Activated CD4-positive, alpha-beta T cell treated with anti-CD3 and anti-CD28 coated beads, Interleukin-2, Interleukin-4, amounts not matched to agents 100 ng/mL and 50 ng/mL, durations not matched to agents 16 hours and 8 hours (primary cell): ENCODE results near the gene CYP27C1.

Experiments used
- DNase-seq: peaks from one replicate; pipeline ENCODE4 v3.0.0-alpha.2; 2020; ENCODE audit warnings: low spot score

Gene CYP27C1

DNA sequence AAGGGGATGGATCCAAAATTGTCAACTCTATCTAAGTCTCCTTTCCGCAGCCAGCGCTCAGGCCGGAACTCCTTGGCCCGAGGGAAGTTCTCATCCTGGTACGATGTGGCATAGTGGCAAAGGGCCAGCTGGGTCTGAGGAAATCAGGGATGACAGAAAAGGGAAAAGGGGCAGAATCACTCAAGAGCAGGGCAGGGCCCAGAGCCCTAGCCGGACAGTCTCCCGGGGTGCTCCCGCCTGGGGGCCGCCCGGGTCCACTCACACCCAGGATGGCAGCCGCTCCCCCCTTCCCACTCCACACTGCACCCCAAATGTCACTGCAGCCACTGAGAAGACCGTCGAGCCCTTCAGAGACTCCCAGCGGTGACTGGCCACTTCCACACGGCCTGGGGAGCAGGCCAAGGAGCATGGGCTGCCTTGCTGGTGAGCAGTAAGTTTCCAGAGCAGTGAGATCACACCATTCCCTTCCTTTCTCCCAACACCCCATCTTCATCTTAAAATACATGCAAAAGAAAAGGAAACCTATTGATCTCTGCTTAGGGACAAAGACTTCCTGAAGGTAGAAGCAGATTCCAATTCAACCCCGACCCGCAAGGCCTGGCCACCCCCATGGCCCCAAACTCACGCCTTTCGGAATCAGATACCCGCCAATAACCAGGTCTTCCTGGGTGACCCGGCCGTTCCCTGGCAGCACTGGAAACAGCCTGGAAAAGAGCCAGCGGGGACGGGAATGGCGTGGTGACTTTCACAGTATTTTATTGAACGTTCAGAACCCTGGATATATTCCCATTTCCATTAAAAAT lies 26.7 kb downstream of the CYP27C1 start:
- no peak for DNase-seq

DNA sequence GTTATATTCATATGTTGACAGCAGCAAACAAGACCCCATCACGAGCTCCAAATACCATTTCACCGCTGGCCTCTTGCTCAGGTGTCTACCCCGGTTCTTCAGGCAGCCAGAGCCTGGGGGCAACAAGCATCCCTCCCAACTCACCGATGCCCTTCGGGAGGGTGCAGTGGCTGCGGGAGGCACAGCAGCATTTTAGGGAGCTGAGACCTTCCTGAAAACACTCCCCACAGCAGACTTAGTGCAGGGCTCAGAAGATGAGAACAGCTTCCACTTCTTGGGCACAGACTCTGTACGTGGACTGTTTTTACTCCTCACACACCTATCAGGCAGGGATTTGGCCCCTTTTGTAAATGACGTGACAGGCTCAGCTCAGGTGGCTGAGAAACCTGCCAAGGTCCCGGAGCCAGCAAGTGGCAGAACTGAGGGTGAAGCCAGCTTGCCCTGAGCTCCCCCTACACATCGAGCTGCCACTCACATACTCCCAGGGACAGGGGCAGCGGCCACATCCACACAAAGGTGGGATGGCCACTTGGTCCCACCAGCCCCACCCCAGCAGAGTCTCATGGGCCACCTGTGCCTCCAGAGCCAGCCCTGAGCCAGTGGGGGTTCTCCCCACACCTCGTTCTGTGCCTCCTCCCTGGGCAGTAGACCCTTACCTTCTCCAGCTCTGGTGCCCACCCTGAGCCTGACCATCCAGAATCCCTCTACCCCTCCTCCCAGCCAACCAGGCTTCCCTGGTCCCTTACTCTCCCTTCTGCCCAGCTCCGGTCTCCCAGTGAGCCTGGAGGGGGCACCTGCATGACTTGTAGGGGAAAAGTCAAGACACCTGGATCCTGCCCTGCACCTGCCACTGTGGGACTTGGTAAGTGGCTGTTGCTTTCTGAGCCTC lies 28.5 kb downstream of the CYP27C1 start:
- no peak for DNase-seq

DNA sequence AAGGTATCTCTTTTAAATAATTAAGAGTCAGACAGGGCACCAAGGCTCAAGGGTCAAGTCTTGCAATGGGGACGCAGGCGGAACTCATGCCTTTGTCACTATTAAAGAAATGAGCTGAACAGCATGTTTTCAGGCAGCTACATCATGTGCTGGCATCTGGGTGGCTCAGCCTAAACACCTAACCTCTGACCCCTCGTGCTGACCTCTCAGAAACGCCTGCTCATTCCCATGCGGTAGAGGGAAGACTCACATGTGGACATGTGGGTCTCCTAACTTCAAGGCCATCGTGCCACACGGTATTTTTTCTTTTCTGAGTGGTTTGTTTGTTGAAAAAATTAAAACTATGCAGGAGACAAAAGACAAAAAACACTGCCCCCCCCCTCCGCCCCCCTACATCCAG lies 31.3 kb downstream of the CYP27C1 start:
- no peak for DNase-seq

DNA sequence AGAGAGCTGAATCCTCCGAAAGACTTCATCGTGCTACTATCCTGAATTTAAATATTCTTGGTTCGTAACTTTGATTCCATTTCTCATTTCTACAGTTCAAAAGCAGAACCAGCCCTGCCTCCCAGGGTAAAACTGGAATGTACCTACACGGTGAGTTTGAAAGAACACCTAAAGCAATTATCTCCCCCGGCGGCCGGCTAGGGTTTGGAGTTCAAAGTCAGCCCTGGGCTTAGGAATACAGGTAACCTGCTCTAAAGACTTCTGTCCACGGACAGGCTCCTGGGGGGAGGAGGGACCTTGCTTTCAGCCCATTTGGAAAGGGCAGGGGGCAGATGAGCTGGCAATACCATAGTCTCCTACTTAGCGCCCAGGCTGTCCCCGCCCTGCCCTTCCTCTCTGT lies 32.3 kb downstream of the CYP27C1 start:
- DNase-seq = no peak

DNA sequence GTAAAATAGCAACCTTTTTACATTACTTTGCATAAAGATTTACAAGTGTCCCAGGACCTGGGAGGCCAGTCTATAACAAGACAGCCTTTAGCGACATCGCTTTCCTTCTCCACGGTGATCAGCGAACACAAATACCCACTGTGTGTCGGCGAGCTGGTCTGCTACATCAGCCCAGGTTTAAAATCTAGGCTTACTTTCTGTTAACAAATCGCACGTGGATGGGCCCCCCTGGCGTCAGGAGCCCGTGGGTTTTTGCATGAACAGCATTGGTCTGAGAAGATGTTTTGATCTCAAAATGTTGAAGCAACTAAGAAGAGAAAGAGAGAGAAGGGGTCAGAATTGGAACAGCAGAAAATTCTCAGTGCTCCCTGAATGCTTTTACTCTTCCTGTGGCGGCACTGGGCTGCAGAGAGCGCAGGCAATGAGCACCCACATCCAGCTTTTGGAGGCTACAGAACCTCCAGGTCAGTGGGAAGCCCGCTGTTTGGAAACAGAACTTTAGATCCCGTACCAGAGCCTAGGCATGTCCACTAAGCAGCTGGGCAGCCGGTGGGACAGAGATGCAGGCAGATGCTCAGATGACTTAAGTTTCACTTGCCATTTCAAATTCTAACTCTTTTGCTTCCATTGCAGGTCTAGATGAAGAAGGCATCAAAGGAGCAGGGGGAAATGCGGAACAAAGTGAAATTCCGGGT lies 32.9 kb downstream of the CYP27C1 start:
- DNase-seq = no peak

DNA sequence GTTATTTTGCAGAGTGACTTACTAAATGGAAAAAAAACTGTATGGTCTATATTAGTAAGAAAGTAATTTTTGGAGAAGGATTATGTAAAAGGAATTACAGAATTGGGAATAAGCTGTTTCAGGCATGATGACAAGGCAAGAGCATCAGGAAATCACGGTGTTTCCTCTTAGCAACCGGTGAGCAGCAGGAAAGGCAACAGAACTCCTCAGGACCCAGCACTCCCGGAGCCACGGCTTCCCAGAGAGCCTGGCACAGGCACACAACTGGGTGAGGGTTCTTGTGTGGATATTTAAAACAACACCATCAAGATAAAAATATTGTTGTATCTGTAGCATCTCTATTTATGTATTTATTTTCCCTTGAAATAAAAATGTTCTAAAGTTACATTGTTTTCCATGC lies 34.4 kb downstream of the CYP27C1 start:
- DNase-seq = no peak

DNA sequence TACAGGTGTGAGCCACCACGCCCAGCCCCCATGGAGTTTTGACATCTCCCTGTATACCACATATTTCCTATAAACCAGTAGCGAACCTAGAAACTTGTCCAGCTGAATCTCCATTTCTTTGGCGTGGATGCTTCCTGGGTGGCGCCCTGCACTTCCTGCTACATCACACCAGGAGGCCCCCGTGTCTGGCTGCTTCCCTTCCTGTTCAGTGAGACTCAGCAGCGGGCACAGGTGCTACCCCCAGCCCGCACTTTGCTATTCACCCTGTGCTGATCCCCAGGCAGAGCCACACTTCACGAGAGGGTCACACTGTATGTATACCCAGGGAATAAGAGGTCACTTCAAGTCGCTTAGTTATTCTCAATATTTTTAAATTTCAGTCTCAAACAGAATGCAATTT lies 35.0 kb downstream of the CYP27C1 start:
- no peak for DNase-seq

DNA sequence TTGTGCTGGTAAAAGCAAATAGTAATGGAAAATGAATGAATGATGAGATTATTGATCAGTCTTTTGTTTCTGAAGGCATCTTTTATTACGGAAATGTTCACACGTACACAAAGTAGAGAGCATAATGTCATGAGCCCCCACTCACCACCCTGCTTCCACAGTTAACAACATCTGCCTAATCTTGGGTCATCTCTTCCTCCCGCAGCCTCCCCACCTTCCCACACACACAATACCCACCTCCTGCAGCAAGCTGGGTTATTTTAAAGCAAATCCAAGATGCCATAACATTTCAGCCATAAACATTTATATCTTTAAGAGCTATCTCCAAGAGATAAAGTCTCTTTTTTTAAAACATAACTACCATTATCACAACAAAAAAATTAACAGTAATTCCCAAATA lies 36.3 kb downstream of the CYP27C1 start:
- DNase-seq = no peak

DNA sequence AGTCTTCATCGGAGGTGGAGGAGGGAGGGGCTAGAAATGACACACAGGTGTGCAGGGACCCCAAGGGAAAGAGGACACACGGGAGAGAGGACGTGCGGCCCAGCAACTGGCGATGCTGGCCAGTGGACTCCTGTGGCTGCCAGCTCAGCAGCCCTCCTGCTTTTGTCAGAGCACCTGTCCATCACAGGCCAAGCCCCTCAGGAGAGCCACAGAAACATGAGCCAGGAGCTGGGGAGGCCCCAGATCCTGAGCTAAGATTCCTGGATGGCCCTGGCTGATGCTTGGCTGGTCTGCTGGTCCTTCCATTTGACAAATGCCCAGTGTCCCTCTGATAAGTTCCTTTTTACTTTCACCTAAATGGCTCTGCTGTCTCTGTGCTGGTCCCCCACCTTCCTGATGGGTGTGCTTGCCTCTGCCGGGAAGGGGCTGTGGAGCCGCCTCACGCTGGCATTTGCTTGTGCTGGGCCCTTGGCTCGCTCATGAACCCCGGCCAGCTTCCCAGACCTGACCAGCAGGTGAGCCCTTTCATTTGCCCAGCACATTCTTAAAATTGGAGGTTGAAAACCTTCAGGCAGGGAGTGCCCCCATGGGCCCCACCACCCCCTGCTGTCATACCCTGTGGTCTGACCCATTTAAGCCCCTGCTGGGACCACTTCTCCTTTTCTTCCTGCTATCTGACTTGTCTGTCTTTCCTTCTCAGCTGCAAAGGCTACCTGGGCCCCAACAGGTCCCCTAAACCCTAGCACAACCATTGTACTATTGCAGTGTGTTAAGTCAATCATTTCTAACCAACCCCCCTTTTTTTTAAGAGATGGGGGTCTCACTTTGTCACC lies 37.3 kb downstream of the CYP27C1 start:
- no peak for DNase-seq

DNA sequence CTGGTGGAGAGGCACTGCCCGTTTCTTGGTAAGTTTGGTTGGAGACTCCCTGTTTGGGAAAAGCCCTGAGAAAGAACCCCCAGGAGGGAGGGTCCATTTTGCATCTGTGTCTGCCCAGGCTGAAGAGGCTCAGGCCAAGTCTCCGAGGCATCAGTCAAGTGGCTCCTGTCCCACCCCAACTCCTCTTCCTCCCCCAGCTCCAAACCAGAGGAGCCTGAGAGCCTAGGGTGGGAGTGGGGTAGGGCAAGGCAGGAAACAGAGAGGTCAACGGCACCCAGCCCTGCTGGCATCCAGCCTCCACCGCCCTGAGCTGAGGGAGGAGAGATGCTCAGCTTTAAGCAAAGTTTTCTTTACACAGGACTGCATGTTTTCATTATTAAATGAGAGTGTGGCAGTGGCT lies 38.2 kb downstream of the CYP27C1 start:
- DNase-seq = no peak

DNA sequence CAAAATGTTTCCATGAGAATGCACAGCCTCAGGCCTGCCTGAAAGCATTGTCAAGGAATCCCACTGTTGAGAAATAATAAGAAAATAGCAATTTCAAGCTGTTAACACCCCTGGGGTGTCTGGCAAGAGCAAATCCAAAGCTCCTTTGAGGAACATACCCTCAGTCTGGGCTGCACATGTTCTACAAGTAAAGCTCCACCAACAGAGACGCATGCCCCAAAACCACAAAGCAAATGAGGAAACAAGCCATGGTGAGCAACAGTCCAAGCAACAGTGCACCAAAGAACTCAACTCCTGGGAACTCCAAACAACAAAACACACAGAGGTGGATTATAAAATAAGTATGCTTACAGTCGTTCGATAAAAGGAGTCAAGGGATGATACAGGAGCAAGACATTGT lies 40.3 kb downstream of the CYP27C1 start:
- no peak for DNase-seq

DNA sequence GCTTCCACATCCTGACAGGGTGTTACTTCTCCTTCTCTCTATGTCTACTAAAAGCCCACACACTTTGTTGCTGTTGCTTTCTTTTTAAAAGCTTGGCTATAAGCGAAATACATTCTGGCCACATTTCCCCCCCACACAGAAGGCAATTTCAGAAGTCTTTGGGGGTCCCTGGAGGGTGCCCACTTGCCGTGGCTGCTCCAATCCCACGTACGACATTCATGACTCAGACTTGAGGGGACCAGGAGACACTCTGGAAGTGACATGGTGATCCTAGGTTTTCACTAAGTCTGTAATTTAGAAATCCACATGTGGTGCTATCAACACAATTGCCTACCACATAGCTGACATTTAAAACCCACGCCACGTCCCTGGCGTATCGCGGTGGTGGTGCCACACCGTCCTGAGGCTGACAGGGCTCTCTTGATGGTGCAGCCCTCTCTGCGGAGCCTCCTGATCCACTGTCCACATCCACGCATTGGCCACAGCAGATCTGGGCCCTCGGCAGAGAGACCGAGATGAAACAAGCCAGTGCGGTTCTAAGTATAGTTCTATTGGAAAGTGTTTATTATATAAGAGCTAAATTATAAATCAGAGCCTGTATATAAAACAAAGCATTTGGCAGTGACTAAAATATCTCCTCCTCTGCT lies 42.4 kb downstream of the CYP27C1 start:
- DNase-seq = no peak

DNA sequence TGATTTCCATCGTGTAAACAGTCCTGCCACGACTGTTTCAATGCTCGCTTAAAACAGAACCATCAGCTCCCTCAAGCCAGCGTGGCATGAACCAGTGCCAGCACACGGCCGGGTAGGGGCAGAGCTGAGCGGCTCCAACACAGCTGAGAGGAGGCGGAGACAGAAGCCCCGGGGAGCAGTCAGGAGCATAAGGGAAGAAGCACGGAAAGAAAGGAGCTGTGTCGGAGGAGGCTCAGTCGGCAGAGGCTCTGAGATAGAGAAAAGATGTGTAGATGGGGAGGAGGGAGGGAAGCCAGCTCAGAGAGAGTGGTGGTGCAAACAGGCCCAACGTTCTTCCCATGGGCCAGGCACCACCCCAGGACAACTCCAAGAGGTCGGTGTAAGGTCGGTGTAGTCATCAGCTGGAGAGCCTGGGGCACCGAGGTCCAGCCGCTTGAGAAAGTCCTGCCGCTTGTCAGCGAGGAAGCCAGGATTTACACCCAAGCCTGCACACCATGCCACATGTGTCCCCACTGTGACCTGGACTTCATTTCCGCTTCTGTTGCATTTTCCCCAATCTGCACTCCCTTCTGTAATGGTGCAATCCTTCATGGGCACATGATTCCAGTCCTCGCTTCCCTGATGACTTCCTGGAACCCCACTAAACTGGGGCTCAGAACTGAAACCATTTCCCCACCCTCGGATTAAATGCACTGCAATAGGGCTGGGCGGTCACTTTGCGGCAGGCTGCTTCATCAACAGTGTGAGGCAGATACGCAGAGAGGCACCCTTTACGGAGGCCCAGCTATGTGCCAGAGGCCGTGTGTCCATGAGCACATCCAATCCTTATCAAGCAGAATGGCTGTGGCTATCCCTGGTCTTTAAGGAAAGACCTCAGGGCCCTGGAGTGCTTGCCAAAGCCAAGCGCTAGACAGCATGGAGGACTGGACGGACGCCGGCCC lies 43.5 kb downstream of the CYP27C1 start:
- DNase-seq = no peak

DNA sequence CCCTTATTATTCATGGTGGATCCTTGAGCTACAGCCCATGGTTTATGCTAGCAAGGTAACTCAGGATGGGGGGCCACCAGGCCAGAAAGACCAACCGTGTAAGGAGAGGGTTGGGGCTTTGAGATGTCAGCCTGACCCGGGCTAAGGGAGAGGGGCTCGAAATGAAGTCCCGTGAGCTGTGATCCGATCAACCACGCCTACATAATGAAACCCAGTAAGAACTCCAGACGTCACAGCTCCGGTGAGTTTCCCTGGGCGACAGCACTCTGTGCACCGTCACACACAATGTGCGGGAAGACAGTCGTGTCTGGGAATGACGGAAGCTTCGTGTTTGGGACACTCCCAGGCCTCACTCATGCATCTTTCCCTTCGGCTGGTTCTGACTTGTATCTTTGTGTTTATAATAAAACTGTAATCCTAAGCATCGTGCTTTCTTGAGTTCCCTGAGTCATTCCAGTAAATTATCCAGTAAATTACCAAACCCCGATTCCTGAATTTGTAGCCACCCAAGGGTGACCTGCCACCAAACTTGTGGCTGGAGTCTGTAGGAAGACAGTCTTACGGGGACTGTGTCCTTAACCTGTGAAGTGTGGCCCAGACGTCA lies 44.2 kb downstream of the CYP27C1 start:
- no peak for DNase-seq

DNA sequence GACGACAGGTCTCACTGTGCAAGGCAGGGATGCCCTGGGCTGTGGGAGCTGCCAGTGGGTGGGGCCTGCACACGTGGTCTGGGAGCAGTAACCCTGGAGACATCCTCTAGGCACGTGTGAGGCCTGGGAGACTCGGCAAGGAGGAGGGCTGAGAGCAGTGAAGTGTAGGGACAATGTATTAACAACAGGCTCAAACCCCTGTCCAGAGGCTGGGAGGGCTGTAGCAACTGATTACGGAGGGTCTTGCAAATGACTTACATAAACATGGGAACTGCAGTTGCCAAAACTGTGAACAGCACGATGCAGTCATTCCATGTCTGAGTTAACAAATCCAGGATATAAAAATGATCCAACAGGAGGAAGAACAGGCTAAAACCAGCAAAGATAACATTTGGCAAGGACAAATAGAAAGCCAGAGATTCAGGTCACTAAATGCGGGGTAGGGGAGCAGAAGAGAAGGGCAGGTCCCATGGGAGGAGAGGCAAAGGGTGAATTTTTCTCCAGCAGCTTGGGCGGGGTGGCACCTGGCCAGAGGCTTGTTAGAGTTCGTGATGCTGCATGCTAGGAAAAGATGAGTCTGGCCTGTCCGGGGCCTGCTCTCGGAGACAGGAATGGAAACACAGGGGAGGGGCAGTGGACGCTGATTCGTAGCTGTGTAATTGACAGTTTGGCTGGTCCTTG lies 44.9 kb downstream of the CYP27C1 start:
- DNase-seq = no peak

DNA sequence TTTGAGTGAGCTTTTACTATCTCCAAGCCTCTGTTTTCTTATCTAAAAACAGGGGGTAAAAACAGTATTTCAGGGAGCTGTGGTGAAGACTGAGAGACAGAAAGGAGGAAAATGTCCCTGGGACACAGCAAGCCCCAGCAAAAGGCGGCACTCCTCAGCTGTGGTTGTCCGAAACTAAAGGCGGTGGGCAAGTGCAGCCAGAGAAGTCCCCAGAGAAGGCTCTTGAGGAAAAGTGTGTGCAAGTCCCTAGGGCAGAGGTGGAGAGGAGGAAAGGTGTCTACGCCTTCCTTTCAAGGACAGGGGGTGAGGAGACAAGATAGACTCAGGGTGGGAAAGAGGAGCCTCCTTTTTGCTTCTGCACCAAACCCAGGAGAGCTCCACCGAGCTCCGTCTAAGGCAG lies 45.5 kb downstream of the CYP27C1 start:
- no peak for DNase-seq

DNA sequence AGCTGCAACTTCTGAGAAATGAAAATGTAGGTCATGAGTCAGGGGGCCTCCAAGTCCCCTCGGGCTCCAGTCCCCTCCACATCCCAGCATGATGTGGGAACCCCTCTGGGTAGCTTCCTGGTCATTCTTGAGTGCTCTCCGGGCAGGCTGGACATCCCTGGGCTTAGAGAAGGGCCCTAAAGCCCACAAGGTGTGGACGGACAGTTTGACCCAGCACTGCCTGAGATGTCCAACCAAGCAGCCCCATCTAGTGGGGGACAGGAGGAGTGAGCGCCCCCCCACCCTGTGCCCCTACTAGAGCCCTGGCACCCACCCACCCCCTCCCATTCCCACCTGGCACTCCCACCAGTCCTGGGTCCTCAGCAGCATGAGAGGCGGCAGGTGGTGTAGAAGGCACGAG lies 46.0 kb downstream of the CYP27C1 start:
- DNase-seq = no peak

DNA sequence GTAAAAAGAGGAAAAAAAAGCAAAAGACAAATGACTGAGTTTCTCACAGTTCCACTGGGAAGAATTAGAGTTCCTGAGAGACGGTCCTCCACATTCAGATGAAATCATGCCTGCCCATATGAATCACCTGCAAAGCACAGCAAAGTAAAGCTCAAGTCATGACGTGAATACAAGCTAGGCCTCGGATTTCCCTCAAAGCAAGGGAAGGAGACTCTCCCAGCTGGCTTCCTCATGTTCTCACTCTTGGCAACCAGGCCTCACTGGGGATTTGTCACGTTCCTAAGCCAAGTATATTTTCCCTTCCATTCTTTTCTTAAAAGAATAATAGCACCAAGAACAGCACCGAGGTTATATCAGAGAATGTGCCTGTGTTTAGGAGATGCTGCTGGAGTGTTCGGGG lies 47.0 kb downstream of the CYP27C1 start:
- no peak for DNase-seq

DNA sequence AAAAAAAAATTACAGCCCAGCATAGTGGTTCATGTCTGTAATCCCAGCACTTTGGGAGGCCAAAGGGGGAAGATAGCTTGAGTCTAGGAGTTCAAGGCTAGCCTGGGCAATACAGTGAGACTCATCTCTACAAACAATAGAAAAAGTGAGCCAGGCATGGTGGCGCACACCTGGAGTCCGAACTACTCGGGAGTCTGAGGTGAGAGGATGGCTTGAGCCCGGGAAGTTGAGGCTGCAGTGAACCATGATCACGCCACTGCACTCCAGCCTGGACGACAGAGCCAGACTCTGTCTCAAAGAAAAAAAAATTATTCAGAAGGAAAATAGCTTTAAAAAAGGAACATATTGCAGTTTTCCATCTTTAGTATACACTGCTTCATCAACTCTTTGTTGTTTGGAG lies 47.8 kb downstream of the CYP27C1 start:
- DNase-seq = no peak
